GM19468 (cell line): ENCODE results near the gene SREBF1.

Source experiments
- ATAC-seq: cut with Tn5 transposase; IDR thresholded peaks from one replicate; pipeline ENCODE4 v1.9.1; 2021; ENCODE audit warnings: mild to moderate bottlenecking, moderate library complexity, moderate number of reproducible peaks; ENCODE audit not compliant: unreplicated experiment; ENCODE audit errors: extremely low read depth

The SREBF1 gene

GRCh38 chr17:17842111-17842876 lies 5.5 kb upstream of the SREBF1 start:
- ATAC-seq = no peak

- ATAC-seq = no peak
Measured at GRCh38 chr17:17841601-17842025, 4.8 kb upstream of the SREBF1 start.

DNA sequence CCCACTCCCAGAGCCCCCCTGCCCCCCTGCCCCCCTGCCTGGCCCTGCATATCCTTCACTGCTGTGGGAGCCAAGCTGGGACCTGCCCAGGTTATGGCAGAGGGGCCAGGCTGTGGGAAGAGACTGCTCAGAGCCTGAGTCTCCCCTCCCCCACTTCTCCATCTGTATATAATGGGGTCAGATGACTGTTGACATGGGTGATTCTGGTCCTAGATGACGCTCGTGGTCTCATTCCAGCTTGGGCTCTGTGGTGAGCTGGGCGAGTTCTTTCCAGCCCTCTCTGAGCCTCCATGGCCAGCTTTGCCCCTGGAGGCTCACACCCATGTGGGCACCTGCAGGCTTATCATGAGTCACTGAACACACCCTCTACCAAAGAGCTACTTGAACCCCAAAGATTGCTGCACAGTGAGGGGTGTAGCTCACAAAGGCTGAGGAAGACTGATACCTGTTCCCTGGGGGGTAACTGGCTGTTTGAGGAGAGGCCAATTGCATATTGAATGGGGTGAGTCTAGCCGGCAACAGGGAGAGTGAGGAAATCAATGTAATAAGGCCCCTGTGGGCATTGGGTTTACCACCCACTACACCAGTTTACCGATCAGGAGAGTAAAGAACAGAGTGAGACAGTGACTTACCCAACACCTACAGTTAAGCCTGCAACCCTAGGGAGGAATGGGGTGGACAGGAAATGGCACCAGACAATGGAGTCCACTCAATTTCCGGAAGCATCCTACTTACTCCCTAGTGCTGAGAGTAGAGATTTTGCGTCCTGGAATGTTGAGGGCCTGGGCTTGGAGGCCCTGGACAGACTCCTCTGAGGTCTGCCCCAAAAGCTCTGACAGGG lies 4.2 kb upstream of the SREBF1 start:
- ATAC-seq = no peak

GRCh38 chr17:17839791-17840707 lies 3.3 kb upstream of the SREBF1 start:
- peak; percentile 51 for ATAC-seq

DNA sequence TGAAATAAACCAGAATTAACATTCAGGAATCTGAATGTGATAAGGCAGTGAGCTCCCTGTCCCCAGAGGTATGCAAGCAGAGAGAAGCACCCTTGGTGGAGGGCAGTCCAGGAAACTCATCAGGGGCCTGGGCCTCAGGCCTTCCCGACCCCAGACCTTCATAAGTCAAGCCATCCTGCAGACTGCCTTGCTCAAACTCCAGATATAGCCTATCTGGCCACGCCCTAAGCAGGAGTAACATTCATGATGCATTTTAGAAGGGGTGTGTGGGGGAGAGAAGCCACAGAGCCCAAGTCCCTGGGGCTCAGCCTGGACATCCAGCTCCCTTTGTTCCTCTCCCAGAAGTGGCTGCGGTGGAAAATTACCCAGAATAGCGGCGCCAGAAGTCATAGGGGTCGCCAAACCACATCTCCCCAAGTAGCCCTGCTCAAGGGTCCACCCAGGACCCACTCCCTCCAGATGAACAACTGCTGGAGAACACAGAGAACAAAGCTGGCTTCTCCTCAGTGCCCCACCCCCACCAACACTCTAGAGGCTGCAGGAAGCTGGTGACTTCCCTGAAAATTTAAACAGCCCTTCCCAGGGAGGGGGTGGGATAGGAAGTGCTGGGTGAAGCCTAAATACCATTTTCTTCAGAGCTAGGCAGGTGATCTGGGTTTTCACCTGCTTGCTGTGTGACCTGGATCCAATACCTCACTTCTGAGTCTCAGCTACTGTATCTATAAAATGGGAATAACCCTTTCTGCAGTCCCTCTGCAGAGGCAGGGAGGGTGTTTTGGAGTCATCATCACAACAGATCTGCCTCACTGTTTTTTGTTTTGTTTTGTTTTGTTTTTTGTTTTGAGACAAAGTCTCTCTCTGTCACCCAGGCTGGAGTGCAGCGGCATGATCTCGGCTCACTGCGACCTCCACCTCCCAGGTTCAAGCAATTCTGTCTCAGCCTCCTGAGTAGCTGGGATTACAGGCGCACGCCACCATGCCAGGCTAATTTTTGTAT lies 1.5 kb upstream of the SREBF1 start:
- no peak for ATAC-seq

DNA sequence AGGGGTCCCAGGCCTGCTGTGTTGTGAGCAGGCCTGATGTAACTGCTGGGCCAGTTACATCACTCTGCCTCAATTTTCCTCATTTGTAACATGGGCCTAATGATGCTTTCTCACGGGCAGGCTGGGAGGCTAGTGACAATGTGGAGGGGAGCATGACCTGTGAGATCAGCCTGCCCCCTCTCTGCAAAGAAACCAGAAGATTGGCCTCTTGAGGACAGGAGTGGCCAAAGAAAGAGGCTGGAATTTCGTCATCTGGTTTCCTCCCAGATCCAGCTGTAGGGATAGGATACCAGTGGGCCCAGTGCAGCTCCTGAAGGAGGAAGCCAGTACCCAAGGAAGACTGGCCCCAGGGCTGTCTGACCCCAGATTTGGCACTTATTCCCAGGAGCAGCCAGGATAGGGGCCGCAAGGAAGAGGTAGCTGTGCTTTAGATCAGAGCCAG lies 615 bp upstream of the SREBF1 start:
- no peak for ATAC-seq

DNA sequence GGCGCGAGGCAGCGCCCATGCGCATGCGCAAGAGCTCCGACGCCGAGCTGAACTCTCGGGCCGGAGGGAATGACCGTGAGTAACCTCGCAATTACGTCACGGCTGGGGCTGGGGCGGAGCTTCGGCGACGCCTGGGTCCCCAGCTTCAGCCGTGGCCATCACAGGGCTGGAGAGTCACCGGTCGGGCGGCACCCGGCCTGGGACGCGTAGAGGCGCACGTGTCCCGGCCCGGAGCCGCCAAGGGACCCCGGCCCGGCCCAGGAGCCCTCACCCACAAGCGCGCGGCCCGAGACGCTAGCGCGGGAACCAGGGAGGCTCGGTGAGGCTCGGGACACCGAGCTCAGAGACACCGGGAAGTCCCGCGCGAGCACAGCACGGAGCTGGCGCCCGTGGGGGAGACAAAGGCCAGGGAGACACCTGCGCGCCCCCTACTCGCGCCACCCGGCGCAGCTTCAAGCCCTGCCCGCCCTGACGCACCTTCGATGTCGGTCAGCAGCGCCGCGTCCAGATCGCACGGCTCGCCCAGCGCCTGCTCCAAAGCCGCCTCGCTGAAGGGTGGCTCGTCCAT lies 452 bp downstream of the SREBF1 start:
- peak; percentile 29 for ATAC-seq

GRCh38 chr17:17835415-17836249 lies 1.2 kb downstream of the SREBF1 start:
- no peak for ATAC-seq

- ATAC-seq = no peak
Measured at GRCh38 chr17:17834974-17835373, 1.8 kb downstream of the SREBF1 start.

DNA sequence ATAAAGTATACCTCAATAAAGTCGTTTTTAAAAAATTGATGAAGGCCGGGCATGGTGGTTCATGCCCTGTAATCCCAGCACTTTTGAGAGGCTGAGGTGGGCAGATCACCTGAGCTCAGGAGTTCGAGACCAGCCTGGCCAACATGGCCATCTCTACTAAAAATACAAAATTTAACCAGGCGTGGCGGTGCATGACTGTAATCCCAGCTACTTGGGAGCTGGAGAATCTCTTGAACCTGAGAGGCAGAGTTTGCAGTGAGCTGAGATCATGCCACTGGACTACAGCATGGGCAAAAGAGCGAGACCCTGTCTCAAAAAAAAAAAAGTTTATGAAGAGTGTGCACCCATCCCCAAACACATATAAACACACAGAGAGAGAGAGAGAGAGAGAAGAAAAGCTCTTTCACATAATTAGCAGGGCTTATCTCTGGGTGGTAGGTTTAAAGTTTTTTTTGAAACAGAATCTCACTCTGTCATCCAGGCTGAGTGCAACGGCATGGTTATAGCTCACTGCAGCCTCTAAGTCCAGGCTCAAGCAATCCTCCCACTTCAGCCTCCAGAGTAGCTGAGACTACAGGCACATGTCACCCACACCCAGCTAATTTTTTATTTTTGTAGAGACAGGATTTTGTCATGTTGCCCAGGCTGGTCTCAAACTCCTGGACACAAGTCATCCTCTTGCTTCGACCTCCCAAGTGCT lies 3.0 kb downstream of the SREBF1 start:
- no peak for ATAC-seq

DNA sequence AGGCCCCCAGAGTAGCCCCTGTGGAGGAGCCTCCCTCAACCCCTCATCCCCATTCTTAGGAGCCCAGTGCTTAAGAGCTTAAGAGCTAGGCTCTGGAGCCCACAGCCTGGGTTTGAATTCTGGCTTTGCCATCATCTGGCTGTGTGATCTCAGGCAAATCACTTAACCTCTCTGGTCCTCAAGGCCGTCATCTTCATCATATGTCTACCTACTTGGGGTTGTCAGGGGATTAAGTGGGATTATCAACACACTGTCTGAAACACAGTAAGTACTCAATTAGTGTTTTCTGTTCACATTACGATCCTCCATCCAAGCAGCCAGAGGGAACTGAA lies 4.8 kb downstream of the SREBF1 start:
- no peak for ATAC-seq

DNA sequence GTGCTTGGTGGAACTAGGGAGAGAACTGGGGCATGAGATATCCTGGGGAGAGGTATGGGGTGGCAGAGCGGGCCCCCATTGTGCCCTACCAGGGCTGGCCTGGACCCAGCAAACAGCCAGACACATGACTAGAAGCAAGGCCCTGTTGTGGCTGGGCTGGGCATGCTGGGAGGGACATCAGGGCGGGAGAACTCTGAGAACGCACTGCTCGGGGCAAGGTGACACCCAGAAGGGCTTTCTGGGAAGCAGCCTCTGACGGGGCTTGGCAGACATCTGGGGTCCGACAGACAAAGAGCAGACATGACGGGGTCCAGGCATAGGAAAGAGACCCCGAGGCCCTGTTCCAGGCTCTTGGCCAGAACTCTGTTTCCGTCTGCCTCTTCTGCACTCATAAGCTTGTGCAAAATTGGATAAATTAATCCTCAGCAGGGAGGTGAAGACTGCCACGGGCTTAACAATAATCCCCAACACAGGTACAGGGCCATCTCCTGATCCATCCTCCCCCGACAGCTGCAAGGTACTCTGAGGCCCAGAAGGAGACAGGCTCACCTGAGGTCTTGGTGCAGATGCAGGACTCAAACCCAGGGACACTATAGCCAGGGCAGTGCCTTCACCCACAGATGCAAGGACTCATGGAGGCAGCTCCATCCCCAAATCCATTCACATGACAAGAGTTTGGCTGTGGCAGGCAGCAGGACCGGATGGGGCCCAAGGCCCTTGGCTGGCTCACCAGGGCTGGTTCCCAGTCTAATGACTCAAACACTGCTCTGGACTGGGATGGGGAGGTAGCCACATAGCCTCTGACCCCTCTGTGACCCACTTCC lies 5.4 kb downstream of the SREBF1 start:
- no peak for ATAC-seq

- ATAC-seq = no peak
Measured at GRCh38 chr17:17830740-17831207, 6.0 kb downstream of the SREBF1 start.

DNA sequence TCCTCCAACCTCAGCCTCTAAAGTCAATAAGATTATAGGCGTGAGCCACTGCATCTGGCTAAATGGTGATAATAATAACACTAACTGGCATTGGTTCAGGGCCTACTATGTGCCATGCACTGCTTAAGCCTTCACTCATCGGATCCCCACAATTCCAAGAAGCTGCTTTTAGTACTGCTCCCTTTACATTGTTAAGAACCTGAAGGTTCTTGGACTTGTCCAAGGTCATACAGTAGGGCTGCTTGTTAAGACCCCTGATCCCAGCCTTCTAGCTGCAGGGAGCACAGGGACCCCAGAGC lies 6.6 kb downstream of the SREBF1 start:
- ATAC-seq = no peak

DNA sequence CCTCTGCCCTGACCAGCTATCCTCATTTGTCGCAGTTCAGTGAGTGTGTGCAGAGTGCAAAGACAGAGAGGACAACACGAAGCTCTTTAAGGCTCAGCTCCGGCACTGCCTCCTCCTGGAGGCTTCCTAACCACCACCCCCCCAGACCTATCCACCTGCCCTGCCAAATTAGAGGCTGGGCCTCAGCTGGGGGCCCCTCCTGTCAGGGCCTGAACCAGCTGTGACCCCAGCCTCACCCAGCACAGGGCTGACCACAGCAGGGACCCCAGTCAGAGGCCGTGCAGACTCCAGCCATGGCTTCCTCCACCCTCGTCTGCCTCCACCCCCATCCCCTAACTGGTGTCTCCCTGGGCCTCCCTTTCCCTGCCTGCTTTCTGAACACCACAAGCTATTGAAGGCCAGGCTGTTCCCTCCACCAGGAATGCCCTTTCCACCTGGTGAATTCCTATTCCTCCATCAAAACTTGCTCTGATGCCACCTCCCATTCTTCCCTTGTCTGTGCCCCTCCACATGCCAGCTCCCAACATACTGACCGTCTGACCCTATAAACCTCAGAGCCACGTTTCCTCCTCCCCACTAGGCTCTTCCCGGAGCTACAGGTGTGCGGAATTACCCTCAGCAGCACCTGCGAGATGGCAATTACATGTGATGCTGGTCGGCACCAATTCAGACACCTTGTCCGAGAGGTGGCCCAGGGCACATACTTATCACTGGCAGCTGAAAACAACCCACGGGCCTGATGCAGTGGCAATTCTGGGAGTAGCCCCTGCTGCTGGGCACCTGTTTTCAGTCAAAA lies 8.8 kb downstream of the SREBF1 start:
- no peak for ATAC-seq
